Type B pancreatic cell (in vitro differentiated cells): ENCODE results near the gene MCFD2. TPM values are rescaled to one million over a fixed set of nuclear protein-coding genes. Genes with fewer than 3 reads are reported as not detected.

Experiments used
- DNase-seq: peaks from one replicate; pipeline ENCODE4 v3.0.0; 2021; ENCODE audit warnings: mixed read lengths; ENCODE audit not compliant: unreplicated experiment; ENCODE audit errors: extremely low spot score
- H3K27ac Mint-ChIP-seq: 2 replicates; pipeline ENCODE4 v1.8.0; 2021; ENCODE audit warnings: mild to moderate bottlenecking, mixed read lengths
- H3K27me3 Mint-ChIP-seq: 2 replicates; pipeline ENCODE4 v1.8.0; 2021; ENCODE audit warnings: mixed read lengths
- H3K36me3 Mint-ChIP-seq: 2 replicates; pipeline ENCODE4 v1.8.0; 2021; ENCODE audit warnings: mixed read lengths
- H3K4me1 Mint-ChIP-seq: one replicate; pipeline ENCODE4 v1.8.0; 2021; ENCODE audit warnings: mixed read lengths; ENCODE audit not compliant: unreplicated experiment
- H3K4me3 Mint-ChIP-seq: 2 replicates; pipeline ENCODE4 v1.8.0; 2021; ENCODE audit warnings: mild to moderate bottlenecking, mixed read lengths
- H3K9me3 Mint-ChIP-seq: 2 replicates; pipeline ENCODE4 v1.8.0; 2021; ENCODE audit warnings: mixed read lengths
- total RNA-seq: library from RNA; stranded (reverse); gene quantifications from 2 replicates; pipeline ENCODE4 v1.2.1, GENCODE V29; 2021; ENCODE audit warnings: low replicate concordance
- TF ChIP-seq, protein P1 (sequence below): fragments of 200-600 bp; sonication (generic); conservative IDR thresholded peaks from 2 replicates; pipeline ENCODE4 v1.5.0; 2021; ENCODE audit warnings: antibody characterized with exemption, mild to moderate bottlenecking

MCFD2 gene
- total RNA-seq, 1 donor from 2014 or later, result 72.4 TPM

DNA sequence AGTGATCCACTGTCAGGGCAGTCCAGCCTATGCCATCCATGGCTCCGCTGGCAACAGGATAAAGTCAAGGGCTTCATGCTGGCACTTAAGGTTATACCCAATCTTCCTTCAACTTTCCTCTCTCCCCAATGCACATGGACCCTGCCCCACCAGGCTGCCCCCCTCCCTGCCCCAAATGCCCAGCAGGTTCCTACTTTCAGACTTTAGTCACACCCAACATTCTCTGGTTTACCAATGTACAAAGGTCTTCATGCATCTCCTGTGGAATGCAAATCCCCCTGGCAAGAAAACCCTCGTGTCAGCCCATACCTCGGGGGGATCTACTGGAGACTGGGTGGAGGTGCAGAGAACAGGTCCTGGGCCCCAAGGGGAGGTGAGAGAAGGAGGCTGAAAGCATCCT is 59.3 kb downstream of the MCFD2 start:
- no peak for DNase-seq
- Mint-ChIP-seq H3K36me3 (no peaks in the 10 kb centered on the region), H3K4me1 (peaks cover 16% of the 10 kb centered on the region), H3K4me3 (no peak overlapping the region), H3K9me3 (no peaks in the 10 kb centered on the region), H3K27me3 (no peaks in the 10 kb centered on the region), H3K27ac (no peak overlapping the region)
- TF ChIP-seq, protein P1, sequence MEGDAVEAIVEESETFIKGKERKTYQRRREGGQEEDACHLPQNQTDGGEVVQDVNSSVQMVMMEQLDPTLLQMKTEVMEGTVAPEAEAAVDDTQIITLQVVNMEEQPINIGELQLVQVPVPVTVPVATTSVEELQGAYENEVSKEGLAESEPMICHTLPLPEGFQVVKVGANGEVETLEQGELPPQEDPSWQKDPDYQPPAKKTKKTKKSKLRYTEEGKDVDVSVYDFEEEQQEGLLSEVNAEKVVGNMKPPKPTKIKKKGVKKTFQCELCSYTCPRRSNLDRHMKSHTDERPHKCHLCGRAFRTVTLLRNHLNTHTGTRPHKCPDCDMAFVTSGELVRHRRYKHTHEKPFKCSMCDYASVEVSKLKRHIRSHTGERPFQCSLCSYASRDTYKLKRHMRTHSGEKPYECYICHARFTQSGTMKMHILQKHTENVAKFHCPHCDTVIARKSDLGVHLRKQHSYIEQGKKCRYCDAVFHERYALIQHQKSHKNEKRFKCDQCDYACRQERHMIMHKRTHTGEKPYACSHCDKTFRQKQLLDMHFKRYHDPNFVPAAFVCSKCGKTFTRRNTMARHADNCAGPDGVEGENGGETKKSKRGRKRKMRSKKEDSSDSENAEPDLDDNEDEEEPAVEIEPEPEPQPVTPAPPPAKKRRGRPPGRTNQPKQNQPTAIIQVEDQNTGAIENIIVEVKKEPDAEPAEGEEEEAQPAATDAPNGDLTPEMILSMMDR, result no peak

DNA sequence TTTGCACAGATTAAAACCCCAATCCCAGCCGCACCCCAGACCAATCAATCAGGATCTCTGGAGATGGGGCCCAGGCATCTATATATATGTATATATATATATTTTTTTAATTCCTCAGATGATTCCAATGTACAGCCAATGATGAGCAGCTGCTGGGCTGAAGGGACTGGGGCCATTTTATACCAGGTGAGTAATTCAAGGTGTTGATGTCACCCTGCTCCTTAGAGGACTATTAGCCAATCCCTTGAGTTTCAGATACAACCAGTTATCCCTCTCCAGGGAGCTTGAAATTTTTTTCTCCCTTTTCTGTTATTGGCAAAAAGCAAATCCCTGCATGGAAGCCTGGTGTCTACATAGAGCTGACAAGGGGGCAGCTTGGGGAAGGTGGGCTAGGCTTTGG is 59.8 kb downstream of the MCFD2 start:
- Mint-ChIP-seq H3K27me3 (no peaks in the 10 kb centered on the region), H3K4me1 (peaks cover 16% of the 10 kb centered on the region), H3K4me3 (no peak overlapping the region), H3K27ac (no peak overlapping the region), H3K9me3 (no peaks in the 10 kb centered on the region), H3K36me3 (no peaks in the 10 kb centered on the region)
- TF ChIP-seq, protein P1, result no peak
- no peak for DNase-seq

DNA sequence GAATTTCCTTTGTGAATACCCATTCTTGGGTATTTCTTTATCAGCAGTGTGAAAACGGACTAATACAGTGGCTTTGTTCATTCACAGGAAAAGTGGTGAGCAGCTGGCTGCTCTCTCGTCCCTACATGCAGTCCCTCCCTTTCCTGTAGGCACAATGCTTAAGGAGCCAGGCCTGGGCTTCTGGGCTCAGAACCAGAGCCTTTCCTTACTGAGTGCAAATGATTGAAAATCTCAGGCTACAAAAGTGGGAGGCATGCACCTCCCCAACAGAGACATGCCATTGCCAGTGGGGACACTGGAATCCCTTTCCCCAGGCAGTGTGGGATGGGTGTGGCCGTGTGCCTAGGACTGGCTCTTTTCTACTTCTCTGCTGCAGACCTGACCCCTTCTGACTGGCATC is 61.3 kb downstream of the MCFD2 start:
- Mint-ChIP-seq H3K4me1 (peaks cover 22% of the 10 kb centered on the region), H3K27ac (no peak overlapping the region), H3K9me3 (no peaks in the 10 kb centered on the region), H3K4me3 (no peak overlapping the region), H3K36me3 (no peaks in the 10 kb centered on the region), H3K27me3 (no peaks in the 10 kb centered on the region)
- TF ChIP-seq, protein P1, result no peak
- DNase-seq, result no peak

DNA sequence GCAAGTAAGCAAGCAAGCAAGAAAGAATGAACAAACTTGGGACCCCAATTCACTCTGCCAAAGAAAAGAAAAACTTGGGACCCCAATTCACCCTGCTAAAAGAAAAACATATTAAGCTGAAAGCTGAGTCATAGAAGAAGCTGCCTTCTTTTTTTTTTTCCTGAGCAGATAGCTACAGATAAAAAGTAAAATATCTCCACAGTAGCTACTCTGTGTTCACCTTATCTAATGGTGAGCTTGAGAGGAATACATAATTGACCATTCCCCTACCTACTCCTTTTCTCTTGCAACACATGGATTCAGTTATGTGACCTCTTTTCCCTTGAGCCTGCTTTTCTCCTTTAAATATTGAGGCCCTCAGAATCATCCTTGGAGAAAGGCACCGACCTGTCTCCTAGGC is 63.0 kb downstream of the MCFD2 start:
- H3K4me3 Mint-ChIP-seq, result no peak overlapping the region
- H3K9me3 Mint-ChIP-seq, result no peaks in the 10 kb centered on the region
- peaks cover 32% of the 10 kb centered on the region for H3K4me1 Mint-ChIP-seq
- peaks cover 2% of the 10 kb centered on the region for H3K27me3 Mint-ChIP-seq
- no peak for DNase-seq
- no peaks in the 10 kb centered on the region for H3K36me3 Mint-ChIP-seq
- H3K27ac Mint-ChIP-seq, result no peak overlapping the region
- TF ChIP-seq, protein P1, result no peak

DNA sequence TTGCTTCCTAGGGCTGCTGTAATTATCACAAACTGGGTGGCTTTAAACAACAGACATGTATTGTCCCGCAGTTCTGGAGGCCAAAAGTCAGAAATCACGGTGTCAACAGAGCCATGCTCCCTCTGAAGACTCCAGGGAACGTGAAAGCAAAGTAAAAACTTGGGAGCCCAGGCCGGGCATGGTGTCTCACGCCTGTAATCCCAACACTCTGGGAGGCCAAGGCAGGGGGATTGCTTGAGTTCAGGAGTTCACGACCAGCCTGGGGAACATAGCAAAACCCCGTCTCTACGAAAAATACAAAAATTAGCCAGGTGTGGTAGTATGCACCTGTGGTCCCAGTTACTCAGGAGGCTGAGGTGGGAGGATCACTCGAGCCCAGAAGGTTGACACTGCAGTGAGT is 63.5 kb downstream of the MCFD2 start:
- H3K27ac Mint-ChIP-seq, result no peak overlapping the region
- H3K27me3 Mint-ChIP-seq, result peaks cover 2% of the 10 kb centered on the region
- no peak overlapping the region for H3K4me3 Mint-ChIP-seq
- DNase-seq, result no peak
- H3K36me3 Mint-ChIP-seq, result no peaks in the 10 kb centered on the region
- TF ChIP-seq, protein P1, result no peak
- H3K4me1 Mint-ChIP-seq, result peaks cover 37% of the 10 kb centered on the region
- H3K9me3 Mint-ChIP-seq, result no peaks in the 10 kb centered on the region

Other genes with a start within 250 kb of the MCFD2 start
- 17.1 and 18.8 TPM in 2 replicates for gene SOCS5, start 216.5 kb downstream of the MCFD2 start, total RNA-seq
- 15.9 and 19.8 TPM in 2 replicates for gene TTC7A, start 25.4 kb upstream of the MCFD2 start, total RNA-seq
- gene STPG4, start 239.5 kb upstream of the MCFD2 start, total RNA-seq, result 0.36 TPM in 1 of 2 replicates, not detected in the other